ENCODE results near the gene LTBP1. TPM values are rescaled to one million over a fixed set of nuclear protein-coding genes. Genes with fewer than 3 reads are reported as not detected.

Gene LTBP1
- total and polyA plus RNA-seq, 10 of the 15 experiments (the other 5 are each of a cell fraction or from before 2014, with no cell fraction given): 0.01 to 0.28 (median 0.12) TPM; not detected in 2

- H3K36me3 ChIP-seq (ENCODE audit: control insufficient read depth in 2 of 2, insufficient read depth in 2 of 2, low read length in 1 of 2): no peaks in the 10 kb centered on the region
- BruUV-seq (replicated peaks): no TSS peak
- no peak for DNase-seq (ENCODE audit: low read depth, low spot score)
Measured at GRCh38 chr2:33029926-33030325, 83.2 kb downstream of the LTBP1 start.

GRCh38 chr2:33030326-33030725, 83.6 kb downstream of the LTBP1 start:
- ChIA-PET SMC1A (ENCODE audit: uncharacterized antibody, unreplicated experiment) (no interaction called here), RAD21 (ENCODE audit: unreplicated experiment) (no interaction called here), CTCF (no interaction called here), POLR2A (no interaction called here)
- Histone ChIP-seq H3K9me3 (replicated peaks; ENCODE audit: control insufficient read depth, insufficient read depth, low read length) (no peaks in the 10 kb centered on the region), H3K79me2 (ENCODE audit: control insufficient read depth, insufficient read depth, low read length) (no peaks in the 10 kb centered on the region), H4K20me1 (ENCODE audit: control insufficient read depth, insufficient read depth) (no peaks in the 10 kb centered on the region), H3K36me3 (ENCODE audit: control insufficient read depth in 2 of 2, insufficient read depth in 2 of 2, low read length in 1 of 2) (no peaks in the 10 kb centered on the region), H3K4me1 (ENCODE audit: control insufficient read depth, insufficient read depth, low read length) (no peaks in the 10 kb centered on the region), H3K27me3 (replicated peaks in 1 of 2; ENCODE audit: control insufficient read depth in 2 of 2, insufficient read depth in 2 of 2, low read length in 1 of 2) (no peaks in the 10 kb centered on the region), H2AFZ (ENCODE audit: control insufficient read depth, low read depth, low read length) (no peak overlapping the region), H3K4me2 (ENCODE audit: control insufficient read depth, insufficient read depth) (no peak overlapping the region), H3K27ac (ENCODE audit: control insufficient read depth, insufficient read depth) (no peak overlapping the region), H3K4me3 (no peak overlapping the region), H3K9ac (ENCODE audit: control insufficient read depth, insufficient read depth, low read length) (no peak overlapping the region)
- DNase-seq (ENCODE audit: low read depth, low spot score) (no peak), FAIRE-seq (no peak), ATAC-seq (no peak)
- no TSS peak for BruUV-seq (replicated peaks)
- 34% methylated on average over 3 of the region's 3 CpGs for WGBS (ENCODE audit: insufficient coverage, insufficient replicate concordance, low lambda C conversion rate, missing lambda C conversion rate)
- in situ Hi-C loops (cut with MboI) (no loop called here), intact Hi-C loops (cut with micrococcal nuclease; ENCODE audit: unreplicated experiment) (loop anchor here (5.0 kb wide), 1 partner anchor 342 kb away; no protein-coding TSS in a partner anchor)
- TF ChIP-seq HDGF (IDR thresholded peaks at IDR 0.05): no peak
- TF ChIP-seq POLR2A (IDR thresholded peaks at IDR 0.05; ENCODE audit: low read depth, low read length): no peak
- no peak for TF ChIP-seq BRCA1 (IDR thresholded peaks at IDR 0.05; ENCODE audit: low read depth, low read length)
- no peak for TF ChIP-seq ETV6 (conservative IDR thresholded peaks at IDR 0.05 in 1 of 2, IDR thresholded peaks at IDR 0.05 in 1 of 2; ENCODE audit: borderline replicate concordance in 1 of 2, low read depth in 1 of 2)
- no peak for TF ChIP-seq MYC (IDR thresholded peaks at IDR 0.05; ENCODE audit: insufficient read depth, insufficient read length, insufficient replicate concordance, low read length, severe bottlenecking)
- TF ChIP-seq CREM (IDR thresholded peaks at IDR 0.05; ENCODE audit: low read depth): no peak
- no peak for TF ChIP-seq TCF7 (IDR thresholded peaks at IDR 0.05; ENCODE audit: borderline replicate concordance)
- no peak for TF ChIP-seq CEBPB (IDR thresholded peaks at IDR 0.05; ENCODE audit: borderline replicate concordance in 1 of 2, low read depth in 2 of 2, low read length in 2 of 2)
- TF ChIP-seq RELB (IDR thresholded peaks at IDR 0.05; ENCODE audit: low read depth): no peak
- no peak for TF ChIP-seq ZNF384 (IDR thresholded peaks at IDR 0.05; ENCODE audit: borderline replicate concordance, low read depth, low read length)
- no peak for TF ChIP-seq SMAD5 (IDR thresholded peaks at IDR 0.05; ENCODE audit: low read depth)
- TF ChIP-seq CBX3 (IDR thresholded peaks at IDR 0.05; ENCODE audit: borderline replicate concordance, low read depth): no peak

More at GRCh38 chr2:33029926-33030325, 83.2 kb downstream of the LTBP1 start:
- H3K79me2 ChIP-seq (ENCODE audit: control insufficient read depth, insufficient read depth, low read length): no peaks in the 10 kb centered on the region
- ChIA-PET CTCF (no interaction called here), RAD21 (ENCODE audit: unreplicated experiment) (no interaction called here), SMC1A (ENCODE audit: uncharacterized antibody, unreplicated experiment) (no interaction called here), POLR2A (no interaction called here)
- FAIRE-seq (no peak), ATAC-seq (no peak)
- in situ Hi-C loops (cut with MboI) (no loop called here), intact Hi-C loops (cut with micrococcal nuclease; ENCODE audit: unreplicated experiment) (loop anchor here (5.0 kb wide), 1 partner anchor 342 kb away; no protein-coding TSS in a partner anchor)
- H3K27me3 ChIP-seq (replicated peaks in 1 of 2; ENCODE audit: control insufficient read depth in 2 of 2, insufficient read depth in 2 of 2, low read length in 1 of 2): no peaks in the 10 kb centered on the region
- TF ChIP-seq SUZ12 (IDR thresholded peaks at IDR 0.05; ENCODE audit: unreplicated experiment): no peak
- no peak for TF ChIP-seq NR2C2 (IDR thresholded peaks at IDR 0.05; ENCODE audit: borderline replicate concordance, control insufficient read depth, insufficient read length, low read depth)
- TF ChIP-seq CBFB (IDR thresholded peaks at IDR 0.05; ENCODE audit: low read depth): no peak
- TF ChIP-seq FOS (IDR thresholded peaks at IDR 0.05; ENCODE audit: borderline replicate concordance, extremely low read depth, insufficient read length): no peak
- no peak for TF ChIP-seq SIX5 (IDR thresholded peaks at IDR 0.05; ENCODE audit: low read depth, low read length, severe bottlenecking)
- no peak for TF ChIP-seq TCF7 (IDR thresholded peaks at IDR 0.05; ENCODE audit: borderline replicate concordance)
- TF ChIP-seq RB1 (IDR thresholded peaks at IDR 0.05; ENCODE audit: borderline replicate concordance): no peak
- no peak for TF ChIP-seq CHD4 (IDR thresholded peaks at IDR 0.05)
- no peak for TF ChIP-seq HDAC6 (IDR thresholded peaks at IDR 0.05; ENCODE audit: unreplicated experiment)
- no peak overlapping the region for H3K9ac ChIP-seq (ENCODE audit: control insufficient read depth, insufficient read depth, low read length)
- no peaks in the 10 kb centered on the region for H4K20me1 ChIP-seq (ENCODE audit: control insufficient read depth, insufficient read depth)
- WGBS (ENCODE audit: insufficient coverage, insufficient replicate concordance, low lambda C conversion rate, missing lambda C conversion rate): 19% methylated on average over 4 of the region's 4 CpGs
- H3K27ac ChIP-seq (ENCODE audit: control insufficient read depth, insufficient read depth): no peak overlapping the region
- H3K4me2 ChIP-seq (ENCODE audit: control insufficient read depth, insufficient read depth): no peak overlapping the region
- no peaks in the 10 kb centered on the region for H3K4me1 ChIP-seq (ENCODE audit: control insufficient read depth, insufficient read depth, low read length)
- no peaks in the 10 kb centered on the region for H3K9me3 ChIP-seq (replicated peaks; ENCODE audit: control insufficient read depth, insufficient read depth, low read length)
- H2AFZ ChIP-seq (ENCODE audit: control insufficient read depth, low read depth, low read length): no peak overlapping the region
- H3K4me3 ChIP-seq: no peak overlapping the region

All from GM12878 (cell line).